GM23338 (cell line): ENCODE data around the gene DRICH1. TPM values are rescaled to one million over a fixed set of nuclear protein-coding genes. Genes with fewer than 3 reads are reported as not detected.

Experiments used
- ATAC-seq: fragments of 200-7000 bp; cut with Tn5 transposase; 3 replicates; pipeline ENCODE4 v1.9.1; 2020
- DNase-seq: peaks from one replicate; pipeline ENCODE4 v3.0.0-alpha.2; 2015; ENCODE audit warnings: low spot score
- H2AFZ ChIP-seq: fragments of 200-600 bp; sonication (generic); 2 replicates; pipeline ENCODE4 v1.8.0; 2016; ENCODE audit warnings: antibody characterized with exemption, mild to moderate bottlenecking, moderate library complexity
- H3F3A ChIP-seq: fragments of 200-600 bp; sonication (generic); replicated peaks from 2 replicates; pipeline ENCODE4 v1.8.0; 2017; ENCODE audit warnings: antibody characterized with exemption, mixed run types, low read depth
- H3K27ac ChIP-seq: fragments of 200-600 bp; sonication (generic); 2 replicates; pipeline ENCODE4 v1.6.1; 2016; ENCODE audit warnings: low read depth
- H3K27me3 ChIP-seq: fragments of 200-600 bp; sonication (generic); 2 replicates; pipeline ENCODE4 v1.8.0; 2016; ENCODE audit warnings: mild to moderate bottlenecking, mixed run types, moderate library complexity; ENCODE audit not compliant: insufficient read depth
- H3K36me3 ChIP-seq: fragments of 200-600 bp; sonication (generic); 2 replicates; pipeline ENCODE4 v1.8.0; 2016; ENCODE audit warnings: mild to moderate bottlenecking; ENCODE audit not compliant: insufficient read depth
- H3K4me1 ChIP-seq: fragments of 200-600 bp; sonication (generic); 2 replicates; pipeline ENCODE4 v1.8.0; 2016; ENCODE audit warnings: mild to moderate bottlenecking, moderate library complexity; ENCODE audit not compliant: insufficient read depth
- H3K4me2 ChIP-seq: fragments of 200-600 bp; sonication (generic); 2 replicates; pipeline ENCODE4 v1.7.1; 2017; ENCODE audit warnings: mixed run types
- H3K4me3 ChIP-seq: fragments of 200-600 bp; sonication (generic); 2 replicates; pipeline ENCODE4 v1.6.1; 2016; ENCODE audit warnings: mixed run types
- H3K79me2 ChIP-seq: fragments of 200-600 bp; sonication (generic); replicated peaks from 2 replicates; pipeline ENCODE4 v1.8.0; 2017; ENCODE audit warnings: mild to moderate bottlenecking; ENCODE audit not compliant: insufficient read depth
- H3K9me2 ChIP-seq: fragments of 200-600 bp; sonication (generic); 2 replicates; pipeline ENCODE4 v1.8.0; 2017; ENCODE audit not compliant: insufficient read depth
- H4K20me1 ChIP-seq: fragments of 200-600 bp; sonication (generic); replicated peaks from 2 replicates; pipeline ENCODE4 v1.8.0; 2017; ENCODE audit warnings: mild to moderate bottlenecking; ENCODE audit not compliant: insufficient read depth
- H3K27ac Mint-ChIP-seq: 2 replicates; pipeline ENCODE4 v1.8.0; 2020; ENCODE audit warnings: inconsistent platforms, mild to moderate bottlenecking, moderate library complexity, mixed read lengths
- H3K27me3 Mint-ChIP-seq: 3 replicates; pipeline ENCODE4 v1.8.0; 2022; ENCODE audit warnings: low read depth, mild to moderate bottlenecking, moderate library complexity, mixed read lengths, inconsistent platforms; ENCODE audit not compliant: insufficient read depth, poor library complexity
- H3K36me3 Mint-ChIP-seq: 3 replicates; pipeline ENCODE4 v1.8.0; 2021; ENCODE audit warnings: low read depth, mild to moderate bottlenecking, inconsistent platforms, moderate library complexity, mixed read lengths
- H3K4me1 Mint-ChIP-seq: 3 replicates; pipeline ENCODE4 v1.8.0; 2020; ENCODE audit warnings: mild to moderate bottlenecking, inconsistent platforms, mixed read lengths
- H3K4me3 Mint-ChIP-seq: 3 replicates; pipeline ENCODE4 v1.8.0; 2021; ENCODE audit warnings: moderate library complexity, mild to moderate bottlenecking, inconsistent platforms, mixed read lengths
- H3K9me3 Mint-ChIP-seq: 3 replicates; pipeline ENCODE4 v1.8.0; 2020; ENCODE audit warnings: moderate library complexity, mild to moderate bottlenecking, inconsistent platforms, mixed read lengths
- CREB1 ChIP-seq: fragments of 250-450 bp; sonication (Bioruptor Pico); IDR thresholded peaks from 2 replicates; pipeline ENCODE4 v1.5.0; 2020; ENCODE audit warnings: low read depth, mild to moderate bottlenecking, moderate library complexity
- EZH2 ChIP-seq: fragments of 200-600 bp; sonication (generic); IDR thresholded peaks from one replicate; pipeline ENCODE4 v1.8.0; 2017; ENCODE audit warnings: antibody characterized with exemption, mild to moderate bottlenecking, low read depth; ENCODE audit not compliant: unreplicated experiment
- EZH2phosphoT487 ChIP-seq: fragments of 200-600 bp; sonication (generic); IDR thresholded peaks from one replicate; pipeline ENCODE4 v1.8.1; 2018; ENCODE audit warnings: antibody characterized with exemption; ENCODE audit not compliant: unreplicated experiment
- JUNB ChIP-seq: IDR thresholded peaks from one replicate; pipeline ENCODE4 v1.6.1; 2016; ENCODE audit warnings: antibody characterized with exemption; ENCODE audit not compliant: unreplicated experiment
- NANOG ChIP-seq: IDR thresholded peaks from 2 replicates; pipeline ENCODE4 v1.6.1; 2016; ENCODE audit warnings: antibody characterized with exemption, borderline replicate concordance
- POLR2AphosphoS5 ChIP-seq: IDR thresholded peaks from 2 replicates; pipeline ENCODE4 v1.6.1; 2016; ENCODE audit warnings: antibody characterized with exemption, low read depth
- STAT1 ChIP-seq: IDR thresholded peaks from one replicate; pipeline ENCODE4 v1.6.1; 2016; ENCODE audit warnings: antibody characterized with exemption; ENCODE audit not compliant: unreplicated experiment
- ZNF114 ChIP-seq: fragments of 250-450 bp; sonication (Bioruptor Pico); IDR thresholded peaks from 2 replicates; pipeline ENCODE4 v1.5.0; 2020; ENCODE audit warnings: mild to moderate bottlenecking, moderate library complexity
- ZNF331 ChIP-seq: fragments of 250-450 bp; sonication (Bioruptor Pico); IDR thresholded peaks from 2 replicates; pipeline ENCODE4 v1.5.0; 2020; ENCODE audit warnings: low read depth, mild to moderate bottlenecking, moderate library complexity
- polyA plus RNA-seq: library from polyadenylated mRNA; unstranded; fragments of >200 nt; fragmentation: Nextera tagmentation; extraction: Ambion mirVana; gene quantifications from 2 replicates; pipeline ENCODE4 v1.2.1, GENCODE V29; 2016
- total RNA-seq: library from RNA; depleted of rRNA; stranded (reverse); fragments of >200 nt; shearing (Covaris generic); gene quantifications from 2 replicates; pipeline ENCODE4 v1.2.3, GENCODE V29; 2014
- TF ChIP-seq, protein P1 (sequence below): IDR thresholded peaks from 2 replicates; pipeline ENCODE4 v1.6.1; 2016; ENCODE audit warnings: antibody characterized with exemption
- TF ChIP-seq, protein P2 (sequence below), 2 experiments: fragments of 200-600 bp in 1 of 2; sonication (generic) in 1 of 2; conservative IDR thresholded peaks; 2 replicates each; pipeline versions ENCODE4 v1.5.1 to v1.6.1; 2016 to 2017; ENCODE audit warnings: antibody characterized with exemption in 2 of 2, low read depth in 2 of 2, mild to moderate bottlenecking in 2 of 2, moderate library complexity in 1 of 2
- TF ChIP-seq, protein P3 (sequence below): IDR thresholded peaks from one replicate; pipeline ENCODE4 v1.6.1; 2018; ENCODE audit warnings: antibody characterized with exemption; ENCODE audit not compliant: unreplicated experiment

DRICH1 gene
- total and polyA plus RNA-seq, 2 experiments from 2014 or later: not detected

- Mint-ChIP-seq H3K4me3 (no peak overlapping the region), H3K27ac (no peak overlapping the region), H3K4me1 (peaks cover 13% of the 10 kb centered on the region), H3K36me3 (no peaks in the 10 kb centered on the region), H3K27me3 (peaks cover 42% of the 10 kb centered on the region), H3K9me3 (peaks cover 2% of the 10 kb centered on the region; the same call in 1 of the 3 replicates)
- Histone ChIP-seq H4K20me1 (no peaks in the 10 kb centered on the region), H3K9me2 (no peaks in the 10 kb centered on the region), H3K4me1 (no peaks in the 10 kb centered on the region), H3K4me2 (no peak overlapping the region), H3K27me3 (peaks cover 56% of the 10 kb centered on the region), H3K36me3 (no peaks in the 10 kb centered on the region), H2AFZ (no peak overlapping the region), H3K4me3 (no peak overlapping the region), H3K79me2 (no peaks in the 10 kb centered on the region), H3F3A (0 out of 2 replicates have a peak, but pooled peaks cover 6% of the 10 kb centered on the region), H3K27ac (no peak overlapping the region)
- DNase-seq (no peak), ATAC-seq (no peak)
- TF ChIP-seq NANOG (no peak), EZH2phosphoT487 (no peak)
- TF ChIP-seq, protein P1, sequence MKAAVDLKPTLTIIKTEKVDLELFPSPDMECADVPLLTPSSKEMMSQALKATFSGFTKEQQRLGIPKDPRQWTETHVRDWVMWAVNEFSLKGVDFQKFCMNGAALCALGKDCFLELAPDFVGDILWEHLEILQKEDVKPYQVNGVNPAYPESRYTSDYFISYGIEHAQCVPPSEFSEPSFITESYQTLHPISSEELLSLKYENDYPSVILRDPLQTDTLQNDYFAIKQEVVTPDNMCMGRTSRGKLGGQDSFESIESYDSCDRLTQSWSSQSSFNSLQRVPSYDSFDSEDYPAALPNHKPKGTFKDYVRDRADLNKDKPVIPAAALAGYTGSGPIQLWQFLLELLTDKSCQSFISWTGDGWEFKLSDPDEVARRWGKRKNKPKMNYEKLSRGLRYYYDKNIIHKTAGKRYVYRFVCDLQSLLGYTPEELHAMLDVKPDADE: no peak
These were observed 67.8 kb downstream of the DRICH1 start for GRCh38 chr22:23564276-23564675.

GRCh38 chr22:23563111-23563510, 69.0 kb downstream of the DRICH1 start:
- H4K20me1 ChIP-seq: no peaks in the 10 kb centered on the region
- H3K9me3 Mint-ChIP-seq: peaks cover 2% of the 10 kb centered on the region; the same call in 1 of the 3 replicates
- TF ChIP-seq, protein P2, sequence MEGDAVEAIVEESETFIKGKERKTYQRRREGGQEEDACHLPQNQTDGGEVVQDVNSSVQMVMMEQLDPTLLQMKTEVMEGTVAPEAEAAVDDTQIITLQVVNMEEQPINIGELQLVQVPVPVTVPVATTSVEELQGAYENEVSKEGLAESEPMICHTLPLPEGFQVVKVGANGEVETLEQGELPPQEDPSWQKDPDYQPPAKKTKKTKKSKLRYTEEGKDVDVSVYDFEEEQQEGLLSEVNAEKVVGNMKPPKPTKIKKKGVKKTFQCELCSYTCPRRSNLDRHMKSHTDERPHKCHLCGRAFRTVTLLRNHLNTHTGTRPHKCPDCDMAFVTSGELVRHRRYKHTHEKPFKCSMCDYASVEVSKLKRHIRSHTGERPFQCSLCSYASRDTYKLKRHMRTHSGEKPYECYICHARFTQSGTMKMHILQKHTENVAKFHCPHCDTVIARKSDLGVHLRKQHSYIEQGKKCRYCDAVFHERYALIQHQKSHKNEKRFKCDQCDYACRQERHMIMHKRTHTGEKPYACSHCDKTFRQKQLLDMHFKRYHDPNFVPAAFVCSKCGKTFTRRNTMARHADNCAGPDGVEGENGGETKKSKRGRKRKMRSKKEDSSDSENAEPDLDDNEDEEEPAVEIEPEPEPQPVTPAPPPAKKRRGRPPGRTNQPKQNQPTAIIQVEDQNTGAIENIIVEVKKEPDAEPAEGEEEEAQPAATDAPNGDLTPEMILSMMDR (conservative IDR thresholded peaks at IDR 0.05; ENCODE audit: low read depth in 2 of 2): no peak
- TF ChIP-seq, protein P3, sequence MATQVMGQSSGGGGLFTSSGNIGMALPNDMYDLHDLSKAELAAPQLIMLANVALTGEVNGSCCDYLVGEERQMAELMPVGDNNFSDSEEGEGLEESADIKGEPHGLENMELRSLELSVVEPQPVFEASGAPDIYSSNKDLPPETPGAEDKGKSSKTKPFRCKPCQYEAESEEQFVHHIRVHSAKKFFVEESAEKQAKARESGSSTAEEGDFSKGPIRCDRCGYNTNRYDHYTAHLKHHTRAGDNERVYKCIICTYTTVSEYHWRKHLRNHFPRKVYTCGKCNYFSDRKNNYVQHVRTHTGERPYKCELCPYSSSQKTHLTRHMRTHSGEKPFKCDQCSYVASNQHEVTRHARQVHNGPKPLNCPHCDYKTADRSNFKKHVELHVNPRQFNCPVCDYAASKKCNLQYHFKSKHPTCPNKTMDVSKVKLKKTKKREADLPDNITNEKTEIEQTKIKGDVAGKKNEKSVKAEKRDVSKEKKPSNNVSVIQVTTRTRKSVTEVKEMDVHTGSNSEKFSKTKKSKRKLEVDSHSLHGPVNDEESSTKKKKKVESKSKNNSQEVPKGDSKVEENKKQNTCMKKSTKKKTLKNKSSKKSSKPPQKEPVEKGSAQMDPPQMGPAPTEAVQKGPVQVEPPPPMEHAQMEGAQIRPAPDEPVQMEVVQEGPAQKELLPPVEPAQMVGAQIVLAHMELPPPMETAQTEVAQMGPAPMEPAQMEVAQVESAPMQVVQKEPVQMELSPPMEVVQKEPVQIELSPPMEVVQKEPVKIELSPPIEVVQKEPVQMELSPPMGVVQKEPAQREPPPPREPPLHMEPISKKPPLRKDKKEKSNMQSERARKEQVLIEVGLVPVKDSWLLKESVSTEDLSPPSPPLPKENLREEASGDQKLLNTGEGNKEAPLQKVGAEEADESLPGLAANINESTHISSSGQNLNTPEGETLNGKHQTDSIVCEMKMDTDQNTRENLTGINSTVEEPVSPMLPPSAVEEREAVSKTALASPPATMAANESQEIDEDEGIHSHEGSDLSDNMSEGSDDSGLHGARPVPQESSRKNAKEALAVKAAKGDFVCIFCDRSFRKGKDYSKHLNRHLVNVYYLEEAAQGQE: no peak
- no peak for TF ChIP-seq STAT1
- no peak for TF ChIP-seq ZNF114 (CRISPR knock-in tag)
- no peak for TF ChIP-seq EZH2
- TF ChIP-seq POLR2AphosphoS5: no peak
- TF ChIP-seq, protein P1: no peak
- no peak for TF ChIP-seq ZNF331
- TF ChIP-seq JUNB: no peak
- no peak for TF ChIP-seq CREB1 (CRISPR knock-in tag)
- TF ChIP-seq NANOG: no peak

More at GRCh38 chr22:23563111-23563510, 69.0 kb downstream of the DRICH1 start:
- Histone ChIP-seq H3K27me3 (peaks cover 46% of the 10 kb centered on the region), H3K9me2 (no peaks in the 10 kb centered on the region), H3K4me3 (no peak overlapping the region), H3K4me2 (no peak overlapping the region), H2AFZ (no peak overlapping the region), H3K27ac (no peak overlapping the region), H3F3A (0 out of 2 replicates have a peak, but pooled peaks cover 6% of the 10 kb centered on the region), H3K36me3 (no peaks in the 10 kb centered on the region), H3K4me1 (no peaks in the 10 kb centered on the region), H3K79me2 (no peaks in the 10 kb centered on the region)
- no peak for DNase-seq
- peaks cover 13% of the 10 kb centered on the region for H3K4me1 Mint-ChIP-seq
- no peak overlapping the region for H3K4me3 Mint-ChIP-seq
- H3K36me3 Mint-ChIP-seq: no peaks in the 10 kb centered on the region
- ATAC-seq: no peak
- H3K27me3 Mint-ChIP-seq: peaks cover 39% of the 10 kb centered on the region
- H3K27ac Mint-ChIP-seq: no peak overlapping the region
